GM12891 (cell line): ENCODE measurements around the gene SMYD3.

Source experiments
- DNase-seq: peaks from one replicate; pipeline ENCODE4 v3.0.0; 2011; ENCODE audit warnings: low spot score; ENCODE audit not compliant: insufficient read length
- FAIRE-seq: peaks from 2 replicates; lab custom pipeline; 2011; peaks lifted over from hg19 to GRCh38; lab: Jason Lieb, UNC
- PAX5 ChIP-seq: IDR thresholded peaks from 2 replicates; pipeline ENCODE4 v1.6.1; 2011; ENCODE audit warnings: low read length, moderate library complexity, mild to moderate bottlenecking; ENCODE audit not compliant: insufficient read depth, severe bottlenecking
- POLR2A ChIP-seq: IDR thresholded peaks from 2 replicates; pipeline ENCODE4 v1.6.1; 2011; ENCODE audit warnings: low read depth, low read length, control low read depth
- POLR2AphosphoS5 ChIP-seq: IDR thresholded peaks from 2 replicates; pipeline ENCODE4 v1.6.1; 2011; ENCODE audit warnings: low read depth, low read length, control low read depth
- POU2F2 ChIP-seq: IDR thresholded peaks from 2 replicates; pipeline ENCODE4 v1.6.1; 2011; ENCODE audit warnings: low read depth, mild to moderate bottlenecking, control low read depth, low read length, moderate library complexity
- SPI1 ChIP-seq: IDR thresholded peaks from 2 replicates; pipeline ENCODE4 v1.6.1; 2011; ENCODE audit warnings: low read depth, low read length, control low read depth
- TAF1 ChIP-seq: IDR thresholded peaks from 2 replicates; pipeline ENCODE4 v1.6.1; 2011; ENCODE audit warnings: low read depth, low read length, control low read depth

Gene SMYD3

DNA sequence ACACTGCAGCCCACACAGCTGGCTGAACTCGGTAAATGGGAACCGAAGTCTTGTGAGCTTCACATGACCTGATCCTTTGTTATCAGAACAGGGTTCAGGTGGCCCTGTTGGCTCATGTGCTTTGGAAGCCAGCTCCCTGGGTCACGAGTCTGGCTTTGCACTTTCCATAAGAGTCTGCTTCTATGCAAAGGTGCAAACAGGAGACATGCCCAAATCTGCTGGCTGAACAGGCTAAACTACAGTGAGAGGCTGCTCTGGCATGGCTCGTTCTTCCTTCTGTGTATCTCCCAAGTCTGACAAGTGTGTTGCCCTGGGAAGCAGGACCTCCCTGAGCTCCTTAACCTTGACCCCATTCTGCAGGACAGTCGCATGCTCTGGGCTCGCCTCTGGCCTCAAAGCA, 802.7 kb downstream of the SMYD3 start:
- DNase-seq (no peak), FAIRE-seq (no peak)
- TF ChIP-seq SPI1 = no peak
- TF ChIP-seq TAF1 = no peak
- no peak for TF ChIP-seq POLR2A
- TF ChIP-seq POLR2AphosphoS5 = no peak
- TF ChIP-seq POU2F2 = no peak
- TF ChIP-seq PAX5 = no peak

DNA sequence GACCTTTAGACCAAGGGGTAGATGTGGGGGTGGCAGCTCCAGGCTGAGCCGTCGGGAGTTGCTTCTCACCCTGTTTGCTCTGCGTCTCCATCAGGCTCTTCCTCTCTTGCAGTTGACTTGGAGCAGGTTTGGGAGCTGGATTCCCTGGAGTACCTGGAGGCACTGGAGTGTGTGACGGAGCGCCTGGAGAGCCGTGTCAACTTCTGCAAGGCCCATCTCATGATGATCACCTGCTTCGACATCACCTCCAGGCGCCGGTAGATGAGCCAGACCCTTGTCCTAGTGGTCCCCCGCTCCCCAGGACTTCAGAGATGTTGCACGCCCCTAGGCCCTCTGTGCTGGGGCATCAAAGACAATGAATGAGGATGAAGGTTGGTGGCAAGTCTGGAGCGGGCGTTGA, 804.7 kb downstream of the SMYD3 start:
- TF ChIP-seq SPI1 (no peak), TAF1 (no peak)
- no peak for DNase-seq
- no peak for FAIRE-seq

DNA sequence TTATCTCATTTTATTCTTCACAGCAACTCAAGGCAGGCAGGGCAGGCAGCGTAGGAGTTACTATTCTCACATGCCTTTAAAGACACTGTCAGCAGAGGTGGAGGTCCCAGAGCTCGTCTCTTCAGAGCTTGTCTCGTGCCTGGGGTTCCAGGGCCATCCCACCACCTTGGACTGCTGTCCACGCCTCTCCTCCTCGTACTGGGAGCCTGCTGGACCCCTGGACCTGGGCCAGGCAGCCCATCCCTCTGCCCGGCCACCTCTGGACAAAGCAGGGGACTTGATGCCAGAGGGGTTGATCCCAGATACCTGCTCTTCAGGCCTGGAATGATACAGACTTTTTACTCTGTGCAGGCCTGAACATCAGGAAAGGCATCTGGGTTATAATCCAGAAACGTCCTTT, 805.4 kb downstream of the SMYD3 start:
- no peak for DNase-seq
- no peak for FAIRE-seq
- no peak for TF ChIP-seq POU2F2
- TF ChIP-seq TAF1 = no peak
- TF ChIP-seq SPI1 = no peak
- no peak for TF ChIP-seq POLR2A

DNA sequence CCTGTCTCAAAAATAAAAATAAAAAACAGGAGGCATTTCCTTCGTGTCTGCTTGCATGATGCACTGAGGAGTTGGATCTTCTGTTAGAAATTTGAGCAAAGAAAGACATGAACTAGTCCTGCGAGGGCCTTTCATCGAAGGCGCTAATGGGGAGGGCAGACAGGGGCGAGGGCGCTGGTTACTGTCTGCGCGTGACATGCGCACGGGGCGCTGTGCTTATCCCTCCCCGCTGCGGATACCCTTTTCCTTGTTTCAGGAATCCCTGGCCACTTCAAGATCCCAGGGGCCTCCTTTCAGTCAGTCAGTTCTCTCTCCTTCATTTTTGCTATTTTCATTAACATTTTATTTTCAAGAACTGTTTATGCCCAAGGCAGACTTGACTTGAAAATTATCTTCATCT, 806.4 kb downstream of the SMYD3 start:
- DNase-seq (no peak), FAIRE-seq (no peak)
- no peak for TF ChIP-seq POLR2AphosphoS5
- TF ChIP-seq POU2F2 = no peak
- no peak for TF ChIP-seq PAX5
- TF ChIP-seq TAF1 = no peak
- TF ChIP-seq SPI1 = no peak
- no peak for TF ChIP-seq POLR2A
